Panc1 (cell line): Measurements from ENCODE around the gene OGFOD3. TPM values are rescaled to one million over a fixed set of nuclear protein-coding genes. Genes with fewer than 3 reads are reported as not detected.

Experiments used
- ATAC-seq: fragments of 200-7000 bp; cut with Tn5 transposase; 2 replicates; pipeline ENCODE4 v1.9.1; 2020; ENCODE audit warnings: mild to moderate bottlenecking, moderate library complexity
- BruUV-seq: library from RNA; stranded (reverse); fragments of 400-500 nt; replicated peaks from 2 replicates; lab custom pipeline; 2021; lab: Mats Ljungman, UMichigan
- CTCF ChIA-PET: fragments of 300-600 bp; sonication (Branson Sonifier 250); formaldehyde crosslinking; loops from one replicate; lab custom pipeline; 2022; ENCODE audit warnings: antibody characterized with exemption; lab: Charles Lee
- POLR2A ChIA-PET: fragments of 300-600 bp; sonication (Branson Sonifier 250); formaldehyde crosslinking; loops from one replicate; lab custom pipeline; 2022; ENCODE audit warnings: antibody characterized with exemption; lab: Charles Lee
- DNase-seq: peaks from one replicate; pipeline ENCODE4 v3.0.0-alpha.2; 2010; ENCODE audit warnings: low read depth, low spot score
- H3K27ac ChIP-seq: 2 replicates; pipeline ENCODE4 v1.5.1; 2011; ENCODE audit warnings: mild to moderate bottlenecking, low read length, inconsistent platforms
- H3K27me3 ChIP-seq: fragments of 200-500 bp; sonication (Bioruptor generic); 2 replicates; pipeline ENCODE4 v1.6.0; 2014; ENCODE audit warnings: low read length, inconsistent platforms; ENCODE audit not compliant: control insufficient read depth, insufficient read depth
- H3K36me3 ChIP-seq: fragments of 200-500 bp; sonication (Bioruptor generic); 2 replicates; pipeline ENCODE4 v1.5.1; 2014; ENCODE audit warnings: inconsistent platforms, mild to moderate bottlenecking, low read length, moderate library complexity; ENCODE audit not compliant: control insufficient read depth, insufficient read depth
- H3K4me1 ChIP-seq: 2 replicates; pipeline ENCODE4 v1.5.1; 2011; ENCODE audit warnings: inconsistent platforms, mild to moderate bottlenecking, low read length, moderate library complexity; ENCODE audit not compliant: control insufficient read depth, insufficient read depth
- H3K4me3 ChIP-seq, 2 experiments: 2 replicates each; pipeline ENCODE4 v1.5.1; 2011 to 2012; ENCODE audit warnings: low read depth in 2 of 2, low read length in 2 of 2, mild to moderate bottlenecking in 2 of 2, inconsistent platforms in 1 of 2, moderate library complexity in 1 of 2
- H3K9me3 ChIP-seq: fragments of 200-500 bp; sonication (Bioruptor generic); 2 replicates; pipeline ENCODE4 v1.5.1; 2014; ENCODE audit warnings: low read depth, mild to moderate bottlenecking, inconsistent platforms, low read length, moderate library complexity; ENCODE audit not compliant: control insufficient read depth, insufficient read depth
- POLR2AphosphoS5 ChIP-seq: IDR thresholded peaks from 2 replicates; pipeline ENCODE4 v1.6.1; 2012; ENCODE audit warnings: mild to moderate bottlenecking, low read depth, low read length, moderate library complexity
- SIN3A ChIP-seq: IDR thresholded peaks from 2 replicates; pipeline ENCODE4 v1.6.1; 2012; ENCODE audit warnings: low read depth, mild to moderate bottlenecking, low read length, moderate library complexity, borderline replicate concordance; ENCODE audit not compliant: insufficient read depth
- TCF7L2 ChIP-seq: IDR thresholded peaks from 2 replicates; pipeline ENCODE4 v1.6.1; 2011; ENCODE audit warnings: mild to moderate bottlenecking, low read depth, low read length, inconsistent platforms
- in situ Hi-C: cut with HindIII; loops from 2 replicates; pipeline ENCODE4 v1.10.0; 2016; ENCODE audit warnings: low sequenced_read_pairs, low pct_unique_long_range_greater_than_20kb
- intact Hi-C: fragments of 100-400 bp; cut with micrococcal nuclease; formaldehyde crosslinking; loops from one replicate; pipeline ENCODE4 v1.10.0; 2022; ENCODE audit not compliant: unreplicated experiment
- total RNA-seq: library from RNA; stranded (reverse); gene quantifications from one replicate; pipeline ENCODE4 v1.2.1, GENCODE V29; 2021; ENCODE audit not compliant: unreplicated experiment
- TF ChIP-seq, protein P1 (sequence below): fragments of 450-650 bp; IDR thresholded peaks from 2 replicates; pipeline ENCODE4 v1.5.1; 2017; ENCODE audit warnings: mild to moderate bottlenecking
- TF ChIP-seq, protein P2 (sequence below), 2 experiments: IDR thresholded peaks; 2 replicates each; pipeline ENCODE4 v1.6.1; 2011 to 2012; ENCODE audit warnings: low read depth in 2 of 2, control low read depth in 1 of 2, low read length in 1 of 2, mild to moderate bottlenecking in 1 of 2, moderate library complexity in 1 of 2; ENCODE audit not compliant: insufficient read depth in 1 of 2

Gene OGFOD3
- total RNA-seq, 1 experiment from 2014 or later: 53.9 TPM

DNA sequence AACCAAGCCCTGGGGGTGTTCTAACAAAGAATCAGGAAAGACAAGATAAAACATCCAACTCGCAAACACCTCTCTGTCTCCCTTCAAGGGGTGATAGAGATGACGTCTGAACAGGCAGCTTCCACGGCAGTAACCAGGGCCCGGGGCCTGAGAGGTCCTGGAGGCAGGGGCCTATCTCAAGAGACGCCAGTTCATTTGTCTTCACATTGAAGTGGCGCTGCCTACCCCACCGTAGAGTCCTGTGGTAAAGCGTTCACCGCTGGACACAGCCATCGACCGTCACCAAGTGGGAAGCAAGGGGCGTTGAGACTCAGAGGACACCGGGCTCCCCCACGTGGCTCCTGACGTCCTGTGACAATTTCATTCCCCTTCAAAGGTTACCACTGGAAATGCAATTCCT is 25.4 kb downstream of the OGFOD3 start:
- H3K4me3 ChIP-seq: no peak overlapping the region
- H3K4me1 ChIP-seq: peaks cover 7% of the 10 kb centered on the region; the same call in 1 of the 2 replicates
- ChIA-PET POLR2A (no interaction called here), CTCF (no interaction called here)
- no TSS peak for BruUV-seq
- H3K36me3 ChIP-seq: no peaks in the 10 kb centered on the region
- TF ChIP-seq SIN3A: no peak
- TF ChIP-seq, protein P1, sequence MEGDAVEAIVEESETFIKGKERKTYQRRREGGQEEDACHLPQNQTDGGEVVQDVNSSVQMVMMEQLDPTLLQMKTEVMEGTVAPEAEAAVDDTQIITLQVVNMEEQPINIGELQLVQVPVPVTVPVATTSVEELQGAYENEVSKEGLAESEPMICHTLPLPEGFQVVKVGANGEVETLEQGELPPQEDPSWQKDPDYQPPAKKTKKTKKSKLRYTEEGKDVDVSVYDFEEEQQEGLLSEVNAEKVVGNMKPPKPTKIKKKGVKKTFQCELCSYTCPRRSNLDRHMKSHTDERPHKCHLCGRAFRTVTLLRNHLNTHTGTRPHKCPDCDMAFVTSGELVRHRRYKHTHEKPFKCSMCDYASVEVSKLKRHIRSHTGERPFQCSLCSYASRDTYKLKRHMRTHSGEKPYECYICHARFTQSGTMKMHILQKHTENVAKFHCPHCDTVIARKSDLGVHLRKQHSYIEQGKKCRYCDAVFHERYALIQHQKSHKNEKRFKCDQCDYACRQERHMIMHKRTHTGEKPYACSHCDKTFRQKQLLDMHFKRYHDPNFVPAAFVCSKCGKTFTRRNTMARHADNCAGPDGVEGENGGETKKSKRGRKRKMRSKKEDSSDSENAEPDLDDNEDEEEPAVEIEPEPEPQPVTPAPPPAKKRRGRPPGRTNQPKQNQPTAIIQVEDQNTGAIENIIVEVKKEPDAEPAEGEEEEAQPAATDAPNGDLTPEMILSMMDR: no peak
- no peak for TF ChIP-seq TCF7L2
- TF ChIP-seq POLR2AphosphoS5: no peak
- TF ChIP-seq, protein P2, sequence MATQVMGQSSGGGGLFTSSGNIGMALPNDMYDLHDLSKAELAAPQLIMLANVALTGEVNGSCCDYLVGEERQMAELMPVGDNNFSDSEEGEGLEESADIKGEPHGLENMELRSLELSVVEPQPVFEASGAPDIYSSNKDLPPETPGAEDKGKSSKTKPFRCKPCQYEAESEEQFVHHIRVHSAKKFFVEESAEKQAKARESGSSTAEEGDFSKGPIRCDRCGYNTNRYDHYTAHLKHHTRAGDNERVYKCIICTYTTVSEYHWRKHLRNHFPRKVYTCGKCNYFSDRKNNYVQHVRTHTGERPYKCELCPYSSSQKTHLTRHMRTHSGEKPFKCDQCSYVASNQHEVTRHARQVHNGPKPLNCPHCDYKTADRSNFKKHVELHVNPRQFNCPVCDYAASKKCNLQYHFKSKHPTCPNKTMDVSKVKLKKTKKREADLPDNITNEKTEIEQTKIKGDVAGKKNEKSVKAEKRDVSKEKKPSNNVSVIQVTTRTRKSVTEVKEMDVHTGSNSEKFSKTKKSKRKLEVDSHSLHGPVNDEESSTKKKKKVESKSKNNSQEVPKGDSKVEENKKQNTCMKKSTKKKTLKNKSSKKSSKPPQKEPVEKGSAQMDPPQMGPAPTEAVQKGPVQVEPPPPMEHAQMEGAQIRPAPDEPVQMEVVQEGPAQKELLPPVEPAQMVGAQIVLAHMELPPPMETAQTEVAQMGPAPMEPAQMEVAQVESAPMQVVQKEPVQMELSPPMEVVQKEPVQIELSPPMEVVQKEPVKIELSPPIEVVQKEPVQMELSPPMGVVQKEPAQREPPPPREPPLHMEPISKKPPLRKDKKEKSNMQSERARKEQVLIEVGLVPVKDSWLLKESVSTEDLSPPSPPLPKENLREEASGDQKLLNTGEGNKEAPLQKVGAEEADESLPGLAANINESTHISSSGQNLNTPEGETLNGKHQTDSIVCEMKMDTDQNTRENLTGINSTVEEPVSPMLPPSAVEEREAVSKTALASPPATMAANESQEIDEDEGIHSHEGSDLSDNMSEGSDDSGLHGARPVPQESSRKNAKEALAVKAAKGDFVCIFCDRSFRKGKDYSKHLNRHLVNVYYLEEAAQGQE (IDR thresholded peaks at IDR 0.05; ENCODE audit: insufficient read depth in 1 of 2, low read depth in 2 of 2, low read length in 1 of 2): no peak
- H3K9me3 ChIP-seq: no peaks in the 10 kb centered on the region
- in situ Hi-C loops (no loop called here), intact Hi-C loops (no loop called here)
- H3K27ac ChIP-seq: no peak overlapping the region
- no peaks in the 10 kb centered on the region for H3K27me3 ChIP-seq
- DNase-seq (no peak), ATAC-seq (no peak)

DNA sequence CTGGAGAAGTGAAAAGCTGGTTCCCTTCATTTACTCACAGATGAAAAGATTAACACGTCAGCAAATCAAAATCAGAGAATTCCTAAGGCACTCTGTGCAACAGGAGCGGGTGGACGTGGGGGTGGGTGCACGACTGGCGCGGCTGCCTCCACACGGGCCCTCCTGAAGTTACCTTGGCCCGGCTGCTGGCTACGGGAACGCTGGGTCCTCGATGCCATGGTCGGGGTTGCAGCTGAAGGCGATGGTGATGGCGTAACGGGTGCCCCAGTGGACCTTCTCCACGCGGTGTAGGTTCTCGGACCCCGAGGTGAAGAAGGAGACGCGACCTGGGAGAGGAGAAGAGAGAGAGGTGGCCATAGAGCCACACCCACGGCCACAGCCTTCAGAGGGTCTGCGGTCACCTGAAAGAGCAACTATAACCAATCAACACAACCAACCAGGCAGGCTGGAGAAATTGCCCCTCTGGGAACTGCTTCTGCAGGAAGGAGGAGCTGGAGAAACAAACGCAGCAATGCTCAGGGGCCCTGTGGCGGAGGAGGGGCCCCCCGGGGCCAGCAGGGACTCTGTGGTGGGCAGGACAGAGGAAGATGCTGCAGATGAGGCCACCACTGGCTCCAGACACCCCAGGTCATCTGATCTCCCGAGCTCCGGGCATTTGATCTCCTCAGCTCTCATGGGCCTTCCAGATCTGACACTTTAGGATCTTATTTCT is 26.0 kb downstream of the OGFOD3 start:
- Histone ChIP-seq H3K4me1 (peaks cover 10% of the 10 kb centered on the region; the same call in 1 of the 2 replicates), H3K9me3 (no peaks in the 10 kb centered on the region), H3K27ac (no peak overlapping the region), H3K36me3 (no peaks in the 10 kb centered on the region), H3K27me3 (no peaks in the 10 kb centered on the region), H3K4me3 (no peak overlapping the region)
- DNase-seq: no peak
- TF ChIP-seq POLR2AphosphoS5 (no peak), TCF7L2 (no peak), SIN3A (no peak)
- TF ChIP-seq, protein P1: no peak
- TF ChIP-seq, protein P2 (IDR thresholded peaks at IDR 0.05; ENCODE audit: insufficient read depth in 1 of 2, low read depth in 2 of 2, low read length in 1 of 2): no peak
- BruUV-seq: no TSS peak
- no peak for ATAC-seq
- ChIA-PET POLR2A (no interaction called here), CTCF (interaction anchor here (0.6 kb wide), 1 partner anchor 9 kb away, joined by 4 read pairs; no protein-coding TSS in a partner anchor)
- intact Hi-C loops: no loop called here
- in situ Hi-C loops: no loop called here
